ENCODE results near the gene CCDC121. TPM values are rescaled to one million over a fixed set of nuclear protein-coding genes. Genes with fewer than 3 reads are reported as not detected.
A peak's percentile ranks its signal among the peaks of the same experiment; 100 is the strongest.

The CCDC121 gene
- total RNA-seq, 3 donors from 2014 or later (not counting 1 experiment from before 2014, with no cell fraction given): 0.25 to 0.58 (median 0.42) TPM

GRCh38 chr2:27667446-27667845, 38.6 kb upstream of the CCDC121 start:
- no peak for TF ChIP-seq CTCF (IDR thresholded peaks at IDR 0.05)
- Histone ChIP-seq H3K27me3 (ENCODE audit: control insufficient read depth, insufficient read depth, low read length) (no peaks in the 10 kb centered on the region), H3K9me3 (ENCODE audit: control insufficient read depth, insufficient read depth, low read length) (no peaks in the 10 kb centered on the region), H3K4me1 (ENCODE audit: control insufficient read depth, insufficient read depth, low read length) (peaks cover 20% of the 10 kb centered on the region), H3K27ac (ENCODE audit: low read length) (no peak overlapping the region), H3K36me3 (ENCODE audit: control insufficient read depth, insufficient read depth, low read length) (peaks cover 34% of the 10 kb centered on the region), H3K4me3 (ENCODE audit: low read length) (no peak overlapping the region)
- no peak for ATAC-seq
- peaks cover 21% of the 10 kb centered on the region for H3K36me3 Mint-ChIP-seq
- H3K9me3 Mint-ChIP-seq: no peaks in the 10 kb centered on the region
- DNase-seq: no peak
- H3K27me3 Mint-ChIP-seq (ENCODE audit: low read depth in 2 of 2): no peaks in the 10 kb centered on the region
- H3K4me1 Mint-ChIP-seq: peaks cover 23 to 35% of the 10 kb centered on the region in 2 donors
- no peak overlapping the region for H3K4me3 Mint-ChIP-seq
- no CpG with 5 or more reads among the region's 1 CpG for WGBS (ENCODE audit: insufficient coverage)
- H3K27ac Mint-ChIP-seq: no peak overlapping the region
- intact Hi-C loops (cut with micrococcal nuclease): no loop called here

- H3K4me3 ChIP-seq (ENCODE audit: low read length): peak overlapping the region; percentile 94
- H3K36me3 ChIP-seq (ENCODE audit: control insufficient read depth, insufficient read depth, low read length): peaks cover 42% of the 10 kb centered on the region
- no peaks in the 10 kb centered on the region for H3K27me3 ChIP-seq (ENCODE audit: control insufficient read depth, insufficient read depth, low read length)
- intact Hi-C loops (cut with micrococcal nuclease): loop anchor here (5.0 kb wide), 1 partner anchor 37 kb away; the partner anchor contains the start of genes CCDC121 and GPN1
- H3K4me1 Mint-ChIP-seq: peaks cover 37 to 39% of the 10 kb centered on the region in 2 donors
- no peaks in the 10 kb centered on the region for H3K27me3 Mint-ChIP-seq (ENCODE audit: low read depth in 2 of 2)
- 88% methylated on average over 15 of the region's 16 CpGs for WGBS (ENCODE audit: insufficient coverage)
- H3K4me3 Mint-ChIP-seq: peak overlapping the region; percentile 99
- peak overlapping the region; percentile 99 for H3K27ac Mint-ChIP-seq
- H3K9me3 Mint-ChIP-seq: no peaks in the 10 kb centered on the region
- H3K4me1 ChIP-seq (ENCODE audit: control insufficient read depth, insufficient read depth, low read length): peaks cover 22% of the 10 kb centered on the region
- no peak for TF ChIP-seq CTCF (IDR thresholded peaks at IDR 0.05)
- DNase-seq (no peak), ATAC-seq (no peak)
- H3K36me3 Mint-ChIP-seq: peaks cover 20% of the 10 kb centered on the region
- no peak overlapping the region for H3K27ac ChIP-seq (ENCODE audit: low read length)
- no peaks in the 10 kb centered on the region for H3K9me3 ChIP-seq (ENCODE audit: control insufficient read depth, insufficient read depth, low read length)
Measured at GRCh38 chr2:27664622-27665363, 36.0 kb upstream of the CCDC121 start.

GRCh38 chr2:27664154-27664574, 35.4 kb upstream of the CCDC121 start:
- no peaks in the 10 kb centered on the region for H3K9me3 Mint-ChIP-seq
- 6% methylated on average over 28 of the region's 28 CpGs for WGBS (ENCODE audit: insufficient coverage)
- Histone ChIP-seq H3K27ac (ENCODE audit: low read length) (peak overlapping the region; percentile 99), H3K36me3 (ENCODE audit: control insufficient read depth, insufficient read depth, low read length) (peaks cover 43% of the 10 kb centered on the region), H3K9me3 (ENCODE audit: control insufficient read depth, insufficient read depth, low read length) (no peaks in the 10 kb centered on the region), H3K4me3 (ENCODE audit: low read length) (peak overlapping the region; percentile 94), H3K4me1 (ENCODE audit: control insufficient read depth, insufficient read depth, low read length) (peaks cover 22% of the 10 kb centered on the region), H3K27me3 (ENCODE audit: control insufficient read depth, insufficient read depth, low read length) (no peaks in the 10 kb centered on the region)
- no peak for TF ChIP-seq CTCF (IDR thresholded peaks at IDR 0.05)
- H3K36me3 Mint-ChIP-seq: peaks cover 19% of the 10 kb centered on the region
- intact Hi-C loops (cut with micrococcal nuclease): loop anchor here (5.0 kb wide), 1 partner anchor 37 kb away; the partner anchor contains the start of genes CCDC121 and GPN1
- ATAC-seq (peak in 1 of 3 donors; percentile 2), DNase-seq (no peak)
- H3K4me3 Mint-ChIP-seq: peak overlapping the region; percentile 99
- peaks cover 37 to 45% of the 10 kb centered on the region in 2 donors for H3K4me1 Mint-ChIP-seq
- peak overlapping the region; percentile 99 for H3K27ac Mint-ChIP-seq
- no peaks in the 10 kb centered on the region for H3K27me3 Mint-ChIP-seq (ENCODE audit: low read depth in 2 of 2)

Measured in natural killer cell (primary cell).